GM18873 (cell line): Measurements from ENCODE around the gene PAEP.

Experiments used
- ATAC-seq: cut with Tn5 transposase; IDR thresholded peaks from one replicate; pipeline ENCODE4 v1.9.1; 2021; ENCODE audit warnings: mild to moderate bottlenecking, moderate library complexity, moderate number of reproducible peaks; ENCODE audit not compliant: unreplicated experiment, low FRiP score

The PAEP gene

GRCh38 chr9:135611875-135612209, 50.3 kb downstream of the PAEP start:
- no peak for ATAC-seq

- ATAC-seq = no peak
These were observed 50.9 kb downstream of the PAEP start for GRCh38 chr9:135612437-135612836.

- no peak for ATAC-seq
These were observed 51.7 kb downstream of the PAEP start for GRCh38 chr9:135612981-135613910.

GRCh38 chr9:135613946-135614805, 52.6 kb downstream of the PAEP start:
- no peak for ATAC-seq

GRCh38 chr9:135614821-135615665, 53.5 kb downstream of the PAEP start:
- no peak for ATAC-seq

GRCh38 chr9:135615666-135616618, 54.4 kb downstream of the PAEP start:
- no peak for ATAC-seq
